HG03103 (cell line): Measurements from ENCODE around the gene MMP14.

Experiments used
- ATAC-seq: cut with Tn5 transposase; IDR thresholded peaks from one replicate; pipeline ENCODE4 v1.9.1; 2021; ENCODE audit warnings: low read depth; ENCODE audit not compliant: unreplicated experiment

MMP14 gene

DNA sequence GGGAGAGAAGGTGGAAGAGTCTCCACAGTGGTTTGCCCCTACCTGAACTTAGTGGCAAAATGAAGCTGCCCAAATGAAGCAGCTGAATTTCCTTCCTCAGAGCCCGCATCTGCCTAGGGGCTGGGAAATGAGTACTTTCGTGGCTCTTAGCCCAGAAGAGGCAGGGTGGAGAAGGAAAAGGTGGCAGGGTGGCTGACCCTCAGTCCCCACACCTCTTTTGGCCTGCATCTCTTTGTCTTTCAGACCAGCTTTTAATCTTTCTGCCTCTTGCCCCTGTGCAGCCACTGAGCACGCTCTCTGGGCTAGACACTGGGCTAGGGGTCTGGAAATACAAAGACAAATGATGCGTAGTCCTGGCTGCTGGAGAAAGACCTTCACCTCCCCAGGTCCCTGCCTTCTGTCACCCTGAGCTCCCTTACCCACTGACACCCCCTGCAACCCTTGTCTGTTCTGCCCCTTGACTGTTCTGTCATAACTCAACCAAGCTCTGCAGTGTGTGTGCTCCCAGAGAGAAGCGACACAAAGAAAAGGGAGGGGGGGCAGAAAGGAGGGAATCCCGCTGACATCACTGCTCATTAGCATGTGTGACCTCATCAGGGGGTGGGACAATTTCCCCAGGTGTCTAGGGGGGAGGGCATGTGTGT, 46.3 kb downstream of the MMP14 start:
- ATAC-seq = no peak

DNA sequence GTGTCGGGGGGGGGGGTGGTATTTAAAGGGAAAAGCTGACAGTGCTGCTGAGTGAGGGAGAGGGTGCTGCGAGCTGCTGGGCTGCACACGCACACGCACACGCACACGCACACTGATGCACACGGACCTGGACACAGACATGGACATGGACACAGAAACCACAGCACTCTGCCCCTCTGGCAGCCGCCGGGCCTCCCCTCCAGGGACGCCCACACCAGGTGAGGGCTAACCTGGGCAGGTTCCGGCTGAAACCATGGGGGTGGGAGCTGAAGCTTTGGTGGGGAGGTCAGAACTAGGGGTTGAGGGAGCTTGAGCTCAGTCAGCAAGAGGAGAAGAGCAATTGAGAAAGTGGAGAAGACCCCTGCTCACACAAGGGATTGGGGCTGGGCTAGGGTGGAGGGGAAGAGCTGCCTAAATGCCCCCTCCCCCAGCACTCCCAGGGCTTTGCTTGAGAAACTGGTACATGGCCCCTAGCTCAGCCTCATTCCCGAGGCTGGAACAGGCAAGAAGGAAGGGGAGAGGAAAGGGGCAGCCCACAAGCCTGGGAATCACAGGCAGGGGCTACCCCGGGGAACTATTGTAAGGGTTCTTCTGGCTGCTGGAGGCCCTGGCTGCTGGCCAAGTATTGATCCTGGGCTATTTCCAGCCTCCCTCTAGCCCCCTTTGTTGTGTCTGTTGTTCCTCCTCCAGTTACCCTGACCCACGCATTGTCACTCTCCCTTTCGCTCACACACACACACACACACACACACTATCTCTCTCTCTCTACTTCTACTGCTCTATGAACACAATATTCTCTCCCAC, 47.0 kb downstream of the MMP14 start, which contains the start of gene REM2:
Gene REM2 (plus strand): TSS at position 50 of the 804 bp plus-strand sequence. CDS start 66 bp downstream, at position 116.
- no peak for ATAC-seq

DNA sequence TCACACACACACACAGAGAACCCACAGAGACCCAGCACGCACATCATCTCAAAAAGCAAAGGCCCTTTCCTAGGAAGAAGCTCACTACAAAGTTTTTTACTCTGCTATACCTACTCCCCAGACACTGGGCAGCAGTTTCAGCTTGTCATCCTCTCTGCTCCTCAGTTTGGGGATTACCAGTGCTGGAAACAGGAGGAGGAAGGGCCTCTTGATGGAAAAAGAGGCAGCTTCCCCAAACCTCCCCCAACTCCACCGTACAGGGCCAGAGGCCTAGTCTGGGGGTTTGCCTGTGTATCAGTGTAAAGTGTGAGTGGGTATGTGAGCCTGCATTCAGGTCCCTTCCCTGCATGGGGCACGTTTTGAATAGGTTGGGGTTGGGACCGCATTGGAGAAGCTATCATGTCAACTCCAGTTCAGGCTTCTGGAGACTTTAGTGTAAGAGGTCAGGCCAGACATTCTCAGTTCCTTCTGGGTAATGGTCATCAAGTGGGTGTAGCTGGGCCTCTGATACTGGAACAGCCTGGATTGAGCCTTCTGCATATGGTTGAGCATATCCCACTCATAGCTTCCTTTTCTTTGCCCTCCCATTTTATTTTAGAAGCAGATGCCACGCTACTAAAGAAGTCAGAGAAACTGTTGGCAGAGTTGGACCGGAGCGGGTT, 47.8 kb downstream of the MMP14 start:
- ATAC-seq = no peak

DNA sequence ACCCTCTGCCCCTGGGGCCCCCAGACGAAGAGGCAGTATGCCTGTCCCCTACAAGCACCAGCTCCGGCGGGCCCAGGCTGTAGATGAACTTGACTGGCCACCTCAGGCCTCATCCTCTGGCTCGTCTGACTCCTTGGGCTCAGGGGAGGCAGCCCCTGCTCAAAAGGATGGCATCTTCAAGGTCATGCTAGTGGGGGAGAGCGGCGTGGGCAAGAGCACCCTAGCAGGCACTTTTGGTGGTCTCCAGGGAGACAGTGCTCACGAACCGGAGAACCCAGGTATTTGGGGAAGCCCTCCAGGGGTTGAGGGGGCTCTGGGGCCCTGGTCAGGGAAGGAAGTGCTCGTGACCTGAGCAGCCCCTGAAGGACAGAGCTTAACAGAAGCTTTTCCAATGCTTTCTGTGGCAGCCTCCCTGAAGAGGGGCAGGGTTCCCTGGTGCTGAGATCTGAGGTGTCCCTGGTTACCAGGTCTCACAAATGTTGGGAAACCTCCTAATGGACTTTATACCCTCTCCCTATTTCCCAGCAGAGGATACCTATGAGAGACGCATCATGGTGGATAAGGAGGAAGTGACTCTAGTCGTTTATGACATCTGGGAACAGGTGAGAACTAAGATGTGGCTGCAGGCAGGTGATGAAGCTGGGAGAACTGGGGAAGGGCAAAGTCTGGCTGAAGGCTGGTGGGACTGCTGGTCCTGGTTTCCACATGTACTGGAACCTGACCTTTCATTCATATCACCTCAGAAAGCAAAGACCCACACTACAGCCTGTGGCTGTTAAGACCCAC, 48.5 kb downstream of the MMP14 start:
- ATAC-seq = no peak

DNA sequence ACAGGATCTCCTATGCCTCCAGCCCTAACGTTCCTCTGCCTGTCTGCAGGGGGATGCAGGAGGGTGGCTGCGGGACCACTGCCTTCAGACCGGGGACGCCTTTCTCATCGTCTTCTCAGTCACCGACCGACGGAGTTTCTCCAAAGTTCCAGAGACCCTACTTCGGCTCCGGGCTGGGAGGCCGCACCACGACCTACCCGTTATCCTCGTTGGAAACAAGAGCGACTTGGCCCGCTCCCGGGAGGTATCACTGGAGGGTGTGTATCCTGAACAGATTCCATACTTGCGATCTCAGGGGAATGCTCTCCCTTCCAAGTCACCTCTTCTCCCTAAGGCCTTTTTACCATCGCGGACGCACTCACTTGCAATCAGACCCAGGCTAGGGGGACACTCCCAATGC, 49.6 kb downstream of the MMP14 start:
- ATAC-seq = no peak

DNA sequence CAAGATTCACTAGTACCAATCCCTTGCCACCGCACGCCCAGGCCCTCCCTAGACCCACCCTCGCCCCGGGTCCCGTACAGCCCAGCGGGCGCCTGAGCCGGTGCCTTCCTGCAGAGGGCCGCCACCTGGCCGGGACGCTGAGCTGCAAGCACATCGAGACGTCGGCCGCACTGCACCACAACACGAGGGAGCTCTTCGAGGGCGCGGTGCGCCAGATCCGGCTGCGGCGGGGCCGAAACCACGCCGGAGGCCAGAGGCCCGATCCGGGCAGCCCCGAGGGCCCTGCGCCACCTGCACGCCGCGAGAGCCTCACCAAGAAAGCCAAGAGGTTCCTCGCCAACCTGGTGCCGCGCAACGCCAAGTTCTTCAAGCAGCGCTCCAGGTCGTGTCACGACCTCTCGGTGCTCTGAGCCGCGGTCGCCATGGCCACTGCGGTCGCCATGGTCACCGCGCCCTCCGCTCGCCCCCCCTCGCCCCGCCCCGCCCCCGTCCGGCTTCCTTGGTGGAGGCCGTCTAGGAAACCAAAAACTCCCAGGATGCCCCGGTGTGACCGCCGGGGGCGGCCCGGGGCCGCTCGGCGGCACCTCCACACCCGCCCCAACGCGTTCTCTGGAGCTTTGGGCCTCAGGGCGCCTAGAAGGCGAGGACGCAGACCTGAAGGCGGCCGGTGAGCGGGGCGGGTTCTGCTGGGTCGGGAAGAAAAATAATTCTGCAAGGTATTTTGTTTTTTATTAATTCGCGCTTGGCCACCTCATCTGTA, 50.3 kb downstream of the MMP14 start:
- peak; percentile 51 for ATAC-seq

DNA sequence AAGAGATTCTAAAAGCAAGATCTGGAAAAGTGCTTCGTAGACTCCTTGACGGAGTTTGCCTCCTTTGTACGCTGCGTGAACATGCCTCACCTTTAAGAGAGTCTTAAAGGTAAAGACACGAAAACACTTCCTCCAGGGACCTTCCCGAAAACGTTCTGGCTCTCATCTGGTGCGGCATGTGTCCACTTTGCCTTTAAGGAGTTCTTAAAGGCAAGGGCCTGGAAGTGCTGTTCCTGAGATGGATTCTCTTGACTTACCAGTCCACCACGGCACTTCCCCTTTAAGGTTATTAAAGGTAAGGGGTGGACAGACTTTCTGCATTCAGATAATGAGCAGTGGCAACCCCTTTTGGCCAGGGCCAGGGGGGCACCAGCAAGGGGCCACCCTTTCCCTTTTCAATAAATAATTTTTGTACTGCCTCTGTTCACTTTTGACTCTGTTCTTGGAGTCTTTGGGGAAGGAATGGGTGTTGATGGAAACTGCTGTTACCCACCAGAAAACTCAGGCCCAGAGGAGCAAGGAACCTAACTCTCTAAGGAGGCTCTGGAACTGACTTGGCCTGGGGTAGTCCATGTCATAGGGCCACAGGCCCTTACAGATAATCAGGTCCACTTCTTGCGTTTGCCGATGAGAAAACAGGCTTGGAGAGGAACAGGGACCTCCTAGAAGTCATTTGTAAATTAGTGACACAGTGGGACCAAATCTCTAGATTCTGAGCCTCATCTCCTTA, 51.0 kb downstream of the MMP14 start:
- ATAC-seq = peak; percentile 34

DNA sequence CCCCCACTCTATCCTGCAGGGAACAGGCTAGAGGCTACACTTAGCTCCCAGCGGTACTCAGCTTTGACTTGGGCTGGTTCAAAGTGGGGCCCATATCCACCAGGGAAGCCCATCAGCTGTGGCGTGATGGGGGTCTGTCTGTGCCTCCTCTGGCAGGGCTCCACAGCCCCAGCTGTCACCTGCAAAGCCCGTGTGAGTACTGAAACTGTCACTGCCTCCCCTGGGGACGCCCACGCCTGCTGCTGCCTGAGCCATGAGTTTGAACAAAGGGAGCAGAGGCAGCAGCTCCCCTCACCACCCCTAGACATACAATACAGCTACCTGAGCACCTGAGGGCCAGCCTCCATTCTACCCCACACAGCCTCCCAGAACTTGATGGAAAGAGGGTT, 51.6 kb downstream of the MMP14 start:
- peak; percentile 40 for ATAC-seq

DNA sequence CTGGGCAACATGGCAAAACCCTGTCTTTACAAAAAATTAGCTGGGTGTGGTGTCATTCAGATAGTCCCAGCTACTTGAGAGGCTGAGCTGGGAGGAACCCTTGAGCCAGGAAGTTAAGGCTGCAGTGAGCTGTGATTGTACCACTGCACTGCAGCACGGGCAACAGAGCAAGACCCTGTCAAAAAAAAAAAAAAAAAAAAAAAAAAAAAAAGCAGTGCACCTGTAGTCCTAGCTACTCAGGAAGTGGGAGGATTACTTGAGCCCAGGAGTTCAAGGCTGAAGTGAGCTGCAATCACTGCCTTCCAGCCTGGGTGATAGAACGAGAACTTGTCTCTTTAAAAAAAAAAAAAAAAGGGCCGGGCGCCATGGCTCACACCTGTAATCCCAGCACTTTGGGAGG, 52.3 kb downstream of the MMP14 start:
- no peak for ATAC-seq

DNA sequence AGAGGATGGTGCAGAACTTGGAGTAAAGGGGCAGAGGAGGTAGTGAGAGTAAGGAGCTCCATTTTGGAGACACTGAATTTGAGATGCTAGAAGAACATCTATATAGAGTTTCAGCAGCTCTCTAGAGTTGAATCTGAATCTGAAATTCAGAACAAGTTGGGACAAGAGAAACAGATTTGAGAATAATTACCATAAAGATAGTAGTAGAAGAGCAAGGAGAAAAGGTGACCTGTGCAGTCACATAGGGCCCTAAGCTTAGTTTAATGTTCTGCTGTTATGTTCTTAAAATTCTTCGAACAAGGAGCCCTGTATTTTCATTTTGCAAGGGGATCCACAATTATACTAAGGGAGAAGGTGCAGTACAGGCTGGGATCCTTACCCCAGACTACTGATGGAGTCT, 54.0 kb downstream of the MMP14 start:
- no peak for ATAC-seq

DNA sequence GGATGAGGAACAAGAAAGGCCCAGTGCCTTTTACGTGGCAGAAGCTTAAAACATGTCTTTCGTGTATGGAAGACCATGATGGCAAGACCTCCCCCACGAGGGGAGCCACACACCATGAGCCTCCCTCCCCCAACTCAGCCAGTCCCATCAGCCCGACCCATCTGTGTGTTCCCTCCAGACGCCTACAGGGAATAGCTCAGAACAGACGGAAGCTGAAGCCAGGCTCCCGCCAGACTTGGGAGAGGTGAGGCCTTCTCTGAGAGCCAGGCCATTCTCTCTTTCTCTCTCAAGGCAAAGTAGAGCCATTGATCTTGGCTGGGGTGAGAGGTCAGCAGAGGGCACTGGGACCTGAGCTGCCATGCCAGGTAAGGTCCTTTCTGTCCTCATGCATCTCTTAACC, 56.1 kb downstream of the MMP14 start:
- ATAC-seq = no peak

DNA sequence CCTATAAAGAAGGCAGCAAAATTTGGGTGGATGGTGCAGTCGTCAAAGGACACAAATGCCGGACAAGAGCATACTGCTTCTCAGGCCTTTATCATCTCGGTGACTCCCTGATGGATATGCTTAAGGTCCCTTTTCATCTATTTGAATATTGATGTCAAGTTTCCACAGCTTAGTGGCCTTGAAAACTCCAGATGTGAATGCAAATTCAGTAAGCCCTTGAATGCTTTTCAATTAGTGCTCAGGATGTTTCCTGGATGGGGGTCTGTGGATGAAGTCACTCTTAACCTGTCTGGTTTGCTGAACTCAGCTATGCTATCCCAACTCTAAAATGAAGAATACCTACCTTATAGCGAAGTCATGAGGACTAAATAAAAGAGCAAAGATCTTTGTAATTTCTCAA, 57.3 kb downstream of the MMP14 start:
- ATAC-seq = no peak

DNA sequence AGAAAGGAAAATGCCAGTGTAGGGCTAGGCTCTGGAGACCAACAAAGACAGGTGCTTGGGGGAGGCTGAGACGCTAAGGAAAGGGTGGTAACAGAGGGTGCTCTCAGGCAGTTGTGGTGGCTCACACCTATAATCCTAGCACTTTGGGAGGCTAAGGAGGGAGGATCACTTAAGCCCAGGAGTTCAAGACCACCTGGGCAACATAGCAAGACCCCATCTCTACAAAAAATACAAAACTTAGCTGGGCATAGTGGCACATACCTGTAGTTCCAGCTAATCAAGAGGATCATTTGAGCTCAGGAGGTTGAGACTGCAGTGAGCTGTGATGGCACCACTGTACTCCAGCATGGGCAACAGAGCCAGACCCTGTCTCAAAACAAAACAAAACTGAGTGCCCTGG, 59.0 kb downstream of the MMP14 start:
- no peak for ATAC-seq

DNA sequence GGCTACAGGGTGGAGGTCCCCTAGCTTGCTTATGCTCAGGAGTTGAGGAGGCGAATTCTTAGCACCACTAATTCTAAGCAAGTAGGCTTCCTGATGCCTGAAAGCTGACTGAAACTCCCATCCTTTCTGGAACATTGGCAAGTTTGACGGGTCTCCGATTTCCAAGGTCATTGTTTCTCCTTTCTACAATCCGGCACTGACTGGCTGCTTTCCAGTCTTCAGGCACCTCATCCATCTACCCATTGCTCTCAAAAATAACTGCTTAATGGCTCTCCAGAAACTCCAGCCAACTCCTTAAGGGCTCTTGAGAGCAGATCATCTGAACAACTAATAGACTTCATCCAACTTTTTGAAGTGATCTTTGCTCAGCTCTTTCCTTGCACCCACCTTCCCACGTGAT, 60.0 kb downstream of the MMP14 start:
- ATAC-seq = no peak

DNA sequence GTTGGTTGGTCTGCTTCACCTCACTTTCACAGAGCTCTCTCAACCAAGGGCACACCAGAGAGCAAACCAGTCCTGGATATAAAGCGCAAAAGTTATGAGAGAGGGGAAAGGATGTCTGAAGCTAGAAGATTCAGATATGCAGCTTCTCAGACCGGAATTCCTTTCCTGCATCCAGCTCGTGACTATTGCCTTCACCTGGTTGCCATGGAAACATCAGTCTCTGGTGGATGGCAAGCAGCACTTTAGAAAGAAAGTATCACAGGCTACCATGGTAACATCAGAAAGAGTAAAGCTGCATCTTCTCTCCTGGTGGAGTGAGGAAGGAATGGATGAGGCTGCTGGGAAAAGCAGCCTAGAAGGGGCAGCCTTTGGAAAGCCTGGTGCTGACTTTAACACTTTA, 60.4 kb downstream of the MMP14 start:
- ATAC-seq = no peak

DNA sequence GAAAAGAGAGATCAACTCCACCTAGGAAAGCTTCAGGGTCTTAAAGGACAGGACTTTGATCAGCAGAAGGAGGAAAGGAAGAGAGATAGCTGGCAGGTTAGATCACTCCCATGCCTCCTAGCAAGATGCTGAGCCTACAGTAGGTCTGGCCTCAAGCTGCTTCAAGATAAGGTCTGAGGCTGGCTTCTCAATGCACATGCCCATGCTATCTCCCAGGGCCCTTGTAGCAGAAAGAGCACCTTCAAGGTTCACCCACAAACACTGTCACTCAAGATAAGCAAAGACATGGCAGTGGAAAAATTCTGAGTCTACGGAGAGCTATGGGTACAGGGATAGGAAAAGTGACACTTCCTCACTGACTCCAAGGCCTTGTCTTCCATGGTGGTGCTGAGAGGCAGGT, 61.0 kb downstream of the MMP14 start:
- no peak for ATAC-seq
